ENCODE measurements around the gene HOXB13.

- no peak for TF ChIP-seq CTCF (IDR thresholded peaks at IDR 0.05)
- no peak for TF ChIP-seq POLR2A (IDR thresholded peaks at IDR 0.05; ENCODE audit: low read depth)
- TF ChIP-seq POLR2AphosphoS5 (IDR thresholded peaks at IDR 0.05) = no peak
- TF ChIP-seq EP300 (IDR thresholded peaks at IDR 0.05) = no peak
These were observed 20.4 kb upstream of the HOXB13 start for GRCh38 chr17:48748718-48749566.

Measured in esophagus muscularis mucosa (tissue), 4 donors.